Measurements from ENCODE around the gene SLC11A2. TPM values are rescaled to one million over a fixed set of nuclear protein-coding genes. Genes with fewer than 3 reads are reported as not detected.

SLC11A2 gene
- total and polyA plus RNA-seq, 2 of the 4 experiments (the other 2 are of a cell fraction), result 28.0 to 45.3 TPM

GRCh38 chr12:51000245-51000644 is 25.9 kb downstream of the SLC11A2 start:
- no peak overlapping the region for H4K91ac ChIP-seq (ENCODE audit: insufficient read depth, low read depth, low read length)
- CTCF ChIA-PET, result no interaction called here
- H3K79me1 ChIP-seq (ENCODE audit: low read depth in 1 of 2, low read length in 2 of 2), result peaks cover 0 to 18% of the 10 kb centered on the region in 2 experiments; a peak in 3 of 4 replicates
- no peaks in the 10 kb centered on the region for H4K20me1 ChIP-seq (ENCODE audit: insufficient read depth, low read length)
- peaks cover 38% of the 10 kb centered on the region for H3K36me3 ChIP-seq (ENCODE audit: control insufficient read depth, insufficient read depth, low read length)
- no peak overlapping the region for H2BK120ac ChIP-seq (ENCODE audit: low read depth, low read length)
- peak overlapping the region; percentile 56; the same call in 1 of the 2 replicates for H2AK5ac ChIP-seq (ENCODE audit: low read depth, low read length)
- H2AFZ ChIP-seq (replicated peaks; ENCODE audit: low read length, poor library complexity), result no peak overlapping the region
- H4K8ac ChIP-seq (ENCODE audit: low read depth in 2 of 2, low read length in 2 of 2), result peak overlapping the region in 1 of 2 experiments; percentile 35; a peak in 1 of 4 replicates
- H2AK9ac ChIP-seq (replicated peaks; ENCODE audit: low read depth, low read length, poor library complexity), result no peak overlapping the region
- no peak overlapping the region for H3K4me3 ChIP-seq (ENCODE audit: insufficient read depth, low read depth, low read length)
- peaks cover 2% of the 10 kb centered on the region; the same call in 1 of the 2 replicates for H3K4me1 ChIP-seq (ENCODE audit: control insufficient read depth, insufficient read depth, low read length)
- 0 out of 2 replicates have a peak overlapping the region, but pooled peaks have one; percentile 9 for H2BK20ac ChIP-seq (ENCODE audit: low read depth, low read length)
- BruUV-seq (replicated peaks), result no TSS peak
- H4K5ac ChIP-seq (ENCODE audit: low read depth, low read length), result no peak overlapping the region
- no peak overlapping the region for H3K9ac ChIP-seq (ENCODE audit: low read depth, low read length)
- 0% methylated on average over 1 of the region's 7 CpGs; no CpG with 5 or more reads in 1 of the 2 experiments for WGBS, 2 experiments (ENCODE audit: extremely low coverage in 2 of 2, insufficient read length in 1 of 2)
- no peak overlapping the region for H3K4ac ChIP-seq (ENCODE audit: low read depth, low read length)
- H2BK15ac ChIP-seq (ENCODE audit: low read depth, low read length), result no peak overlapping the region
- H3K56ac ChIP-seq (ENCODE audit: extremely low read depth, insufficient read depth, low read length), result no peak overlapping the region
- in situ Hi-C loops (cut with MboI; ENCODE audit: low sequenced_read_pairs) (no loop called here), intact Hi-C loops (cut with micrococcal nuclease) (no loop called here), dilution Hi-C loops (cut with HindIII; ENCODE audit: low sequenced_read_pairs, unreplicated experiment) (no loop called here)
- no peak overlapping the region for H3K18ac ChIP-seq (ENCODE audit: low read depth, low read length)
- DNase-seq (peak; percentile 83), ATAC-seq (ENCODE audit: low read depth) (peak; percentile 67; the same call in 1 of the 2 replicates)
- POLR2A ChIA-PET (ENCODE audit: unreplicated experiment), result no interaction called here
- H3K9me1 ChIP-seq (ENCODE audit: insufficient read depth, low read length), result peaks cover 5% of the 10 kb centered on the region; the same call in 1 of the 2 replicates
- no peaks in the 10 kb centered on the region for H3K27me3 ChIP-seq (ENCODE audit: control insufficient read depth, insufficient read depth, low read length)
- no peak for TF ChIP-seq CEBPB (IDR thresholded peaks at IDR 0.05; ENCODE audit: low read depth, low read length)
- TF ChIP-seq POLR2A (IDR thresholded peaks at IDR 0.05; ENCODE audit: low read depth, low read length), result no peak
- TF ChIP-seq BHLHE40 (IDR thresholded peaks at IDR 0.05; ENCODE audit: low read depth, low read length), result peak; percentile 8; the same call in 1 of the 2 replicates
- no peak for TF ChIP-seq MAFK (IDR thresholded peaks at IDR 0.05; ENCODE audit: low read depth, low read length)
- 0 out of 2 replicates have a peak, but pooled peaks have one; percentile 9 for TF ChIP-seq FOS (IDR thresholded peaks at IDR 0.05; ENCODE audit: low read depth, low read length)
- no peak for TF ChIP-seq SMC3 (IDR thresholded peaks at IDR 0.05; ENCODE audit: low read depth, low read length)
- H3K23ac ChIP-seq (ENCODE audit: low read depth, low read length), result no peak overlapping the region
- H3K9me3 ChIP-seq (ENCODE audit: control insufficient read depth, insufficient read depth, low read length), result no peaks in the 10 kb centered on the region
- no peak overlapping the region for H3K14ac ChIP-seq (replicated peaks; ENCODE audit: low read depth, low read length)
- H2BK5ac ChIP-seq (ENCODE audit: low read depth, low read length, poor library complexity, severe bottlenecking), result no peak overlapping the region
- H3K4me2 ChIP-seq (ENCODE audit: low read depth, low read length), result no peak overlapping the region
- no peak overlapping the region for H3K27ac ChIP-seq (ENCODE audit: insufficient read depth, low read length)
